Mucosa of gallbladder (tissue), 1 donor: ENCODE measurements around the gene ZNF521. TPM values are rescaled to one million over a fixed set of nuclear protein-coding genes. Genes with fewer than 3 reads are reported as not detected.

Experiments
- DNase-seq: peaks from one replicate; pipeline ENCODE4 v3.0.0-alpha.2; 2020; ENCODE audit warnings: low spot score
- total RNA-seq: library from RNA; stranded (reverse); gene quantifications from one replicate; pipeline ENCODE4 v1.2.1, GENCODE V29; 2021
- donor health status: DM: no; HTN: no; CAD: no.

ZNF521 gene
- total RNA-seq, 1 donor from 2014 or later, result 14.6 TPM

DNA sequence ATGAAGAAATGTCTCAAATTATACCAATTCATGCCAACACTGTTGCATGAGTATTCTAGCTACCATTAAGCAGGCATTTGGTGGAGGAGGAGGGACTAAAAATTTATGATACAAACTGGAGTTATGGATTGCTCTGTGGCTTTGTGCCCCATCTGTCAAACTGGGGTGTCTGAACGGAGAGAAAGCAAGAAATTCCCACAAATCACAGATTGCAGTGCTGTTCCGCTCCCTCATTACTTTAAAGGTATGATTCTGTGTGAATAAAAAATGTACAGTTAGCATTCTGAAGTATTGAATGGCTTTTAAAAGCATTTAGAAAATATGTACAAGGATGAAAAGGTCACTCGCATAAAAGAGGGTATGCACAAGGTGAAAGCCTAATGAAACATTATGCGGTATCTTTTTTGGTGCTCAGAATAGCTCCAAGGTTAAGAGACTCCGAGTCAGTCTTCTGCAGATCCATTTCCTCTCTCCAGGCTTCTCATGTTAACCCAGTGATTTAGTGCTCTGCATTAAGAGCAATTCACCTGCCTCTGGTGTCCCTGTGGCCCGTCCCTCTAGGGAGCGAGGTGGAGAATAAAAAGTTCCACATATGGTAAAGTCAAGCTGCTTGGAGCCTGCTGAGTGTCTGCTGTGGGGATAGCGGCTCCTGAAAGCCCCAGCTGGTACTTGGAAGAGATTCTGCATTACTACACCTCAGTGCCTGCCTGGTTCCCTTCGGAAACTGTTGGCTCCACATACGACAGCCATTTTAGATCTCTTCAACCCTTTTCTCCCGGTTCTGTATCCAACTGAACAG is 184.2 kb downstream of the ZNF521 start:
- DNase-seq, result no peak

DNA sequence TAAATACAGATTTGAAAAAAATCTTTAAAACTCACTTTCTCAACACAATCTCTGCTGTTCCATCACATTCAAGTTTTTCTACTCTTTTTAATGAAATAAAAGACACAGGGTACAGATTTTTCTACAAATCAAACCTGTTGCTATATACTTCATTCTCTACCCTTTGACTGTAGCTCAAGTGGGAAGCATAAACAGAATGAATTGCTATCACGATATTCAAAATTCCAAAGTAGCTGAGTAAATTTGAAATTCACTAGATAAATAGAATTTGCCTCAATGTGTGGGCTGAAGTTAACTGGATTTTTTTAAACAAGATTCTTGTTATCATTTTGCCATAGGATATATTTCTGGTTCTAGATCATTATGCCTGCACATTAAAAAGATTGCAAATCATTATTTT is 185.9 kb downstream of the ZNF521 start:
- DNase-seq, result no peak

DNA sequence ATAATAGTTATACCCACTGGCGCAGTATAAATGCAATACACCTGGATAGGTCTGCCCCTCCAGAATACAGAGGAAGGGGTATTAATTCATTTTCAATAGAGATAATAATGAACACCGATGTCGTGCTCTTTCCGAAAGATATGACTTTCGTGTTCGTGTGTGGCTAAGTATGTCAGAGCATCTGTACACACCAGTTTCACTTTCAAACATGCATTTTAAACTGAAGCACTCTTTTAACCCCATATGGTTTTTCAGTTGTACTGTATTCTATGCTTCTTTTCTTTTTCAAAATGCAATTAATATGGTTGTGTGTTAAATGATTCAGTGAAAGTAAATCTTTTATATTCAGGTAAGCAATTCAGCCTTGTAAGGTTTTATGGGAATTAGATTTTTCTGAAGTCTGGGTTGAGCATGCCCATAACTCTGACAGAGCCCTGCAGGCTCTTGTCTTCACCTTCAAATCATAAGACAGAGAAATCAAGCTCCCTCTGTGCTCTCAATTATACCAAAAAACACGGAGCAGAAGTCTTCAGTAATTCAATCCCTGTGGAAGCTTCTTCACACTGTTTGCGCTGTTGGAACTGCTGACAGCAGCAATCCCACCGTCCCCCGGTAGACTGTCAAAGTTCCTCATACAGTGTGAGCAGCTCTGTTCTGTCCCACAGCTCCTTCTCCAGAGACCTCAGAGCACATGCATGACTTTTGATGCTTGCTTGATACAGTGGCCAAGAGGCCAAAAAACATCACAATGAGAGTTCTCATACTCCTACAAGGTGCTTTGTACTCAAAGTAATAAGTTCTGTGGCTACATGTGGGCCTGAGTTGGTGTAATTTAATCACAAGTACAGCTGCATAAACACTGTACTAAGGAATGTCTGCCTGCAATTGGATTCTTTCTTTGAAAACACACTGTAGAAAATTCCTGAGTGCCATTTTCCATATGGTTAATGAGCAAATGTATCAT is 186.8 kb downstream of the ZNF521 start:
- DNase-seq, result no peak

DNA sequence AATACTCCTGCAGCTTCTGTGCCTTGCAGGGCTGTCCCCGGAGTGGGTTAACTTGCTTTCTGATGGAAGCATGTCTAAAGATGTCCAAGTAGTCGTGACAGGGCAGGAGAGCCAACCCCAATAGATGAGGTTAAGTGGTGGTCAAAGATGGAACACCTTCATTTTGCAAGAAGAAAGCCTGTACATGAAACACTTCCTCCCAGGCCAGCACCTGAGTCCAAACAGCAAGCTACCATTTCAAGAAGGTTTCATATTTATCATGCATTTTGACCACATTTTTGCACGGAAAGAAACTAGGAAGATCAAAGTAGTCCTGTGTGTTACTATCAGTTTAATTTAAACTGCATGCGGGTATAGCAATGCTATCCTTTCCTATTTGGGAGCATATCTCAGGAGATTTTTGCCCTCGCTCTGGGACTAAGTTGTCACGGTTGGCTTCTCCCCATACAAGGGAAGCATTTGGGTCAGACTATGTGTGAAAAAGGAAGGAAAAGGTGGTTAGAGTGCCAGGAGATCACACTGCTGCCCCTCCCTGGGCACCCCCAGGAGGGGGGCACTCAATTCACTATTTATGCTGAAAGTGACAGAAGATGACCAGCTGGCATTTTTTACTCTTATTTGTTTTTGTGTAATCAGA is 187.6 kb downstream of the ZNF521 start:
- DNase-seq, result no peak

DNA sequence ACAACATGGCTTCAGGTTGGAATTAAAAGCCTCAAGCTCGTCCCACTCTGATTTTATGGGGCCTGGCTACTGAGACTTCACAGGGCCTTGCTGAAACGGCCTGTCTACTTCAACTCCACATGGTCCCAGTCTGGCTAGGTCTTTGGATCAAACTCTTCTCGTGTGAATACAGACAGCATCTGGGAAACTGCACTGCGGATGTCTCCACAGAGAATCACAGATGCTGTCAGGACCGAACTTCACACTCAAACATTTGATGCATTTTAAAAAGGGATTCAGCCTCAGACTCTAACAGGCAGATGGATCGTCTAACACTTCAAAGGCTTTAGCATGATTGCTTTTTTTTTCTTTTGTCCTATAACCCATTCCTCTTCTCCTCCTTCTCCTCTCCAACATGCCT is 198.5 kb downstream of the ZNF521 start:
- no peak for DNase-seq

DNA sequence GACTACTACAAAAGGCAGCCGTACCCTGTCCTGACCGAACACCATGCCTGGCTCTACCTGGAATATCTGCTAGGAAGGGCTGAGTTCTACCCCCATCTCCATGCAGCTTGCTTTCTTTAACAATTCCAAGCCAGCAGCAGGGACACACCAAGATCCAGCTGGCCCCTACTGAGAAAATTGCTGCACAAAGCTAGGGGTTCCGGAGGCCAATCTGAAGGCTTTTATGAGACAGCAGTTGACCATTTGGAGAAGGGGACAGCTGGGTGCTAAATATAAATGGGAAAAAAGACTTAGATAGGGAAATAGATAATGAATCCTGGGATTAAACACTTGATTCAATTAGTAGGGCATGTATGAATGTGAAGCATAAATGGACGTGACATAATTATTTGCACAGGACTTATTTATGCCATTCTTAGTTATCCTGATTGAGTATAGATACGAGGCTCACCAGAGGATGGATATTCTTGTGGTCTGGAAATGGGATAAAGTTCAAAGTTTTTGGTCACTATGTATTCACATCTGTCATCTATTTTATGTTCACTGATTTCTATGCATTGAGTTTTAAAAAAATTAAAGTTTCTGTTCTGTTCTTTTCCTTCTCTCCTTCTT is 204.0 kb downstream of the ZNF521 start:
- DNase-seq, result no peak

DNA sequence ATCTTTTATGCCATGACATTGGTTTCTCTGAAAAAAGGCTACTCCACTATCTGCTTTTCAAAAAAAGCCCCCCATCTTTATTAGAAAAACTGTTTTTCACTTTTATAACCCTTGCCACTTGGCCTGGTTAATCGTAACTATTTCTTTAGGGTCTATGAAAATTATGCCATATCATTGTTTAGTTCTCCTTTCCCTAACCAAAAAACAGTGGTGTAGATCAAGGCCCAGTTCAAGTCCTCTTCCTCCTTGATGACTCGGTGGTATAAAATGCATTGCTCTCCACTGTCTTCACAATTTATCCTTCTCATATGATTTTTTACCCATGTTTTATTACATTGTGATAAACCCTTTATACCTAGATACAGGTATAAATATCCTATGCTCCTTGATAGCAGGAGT is 205.5 kb downstream of the ZNF521 start:
- no peak for DNase-seq

DNA sequence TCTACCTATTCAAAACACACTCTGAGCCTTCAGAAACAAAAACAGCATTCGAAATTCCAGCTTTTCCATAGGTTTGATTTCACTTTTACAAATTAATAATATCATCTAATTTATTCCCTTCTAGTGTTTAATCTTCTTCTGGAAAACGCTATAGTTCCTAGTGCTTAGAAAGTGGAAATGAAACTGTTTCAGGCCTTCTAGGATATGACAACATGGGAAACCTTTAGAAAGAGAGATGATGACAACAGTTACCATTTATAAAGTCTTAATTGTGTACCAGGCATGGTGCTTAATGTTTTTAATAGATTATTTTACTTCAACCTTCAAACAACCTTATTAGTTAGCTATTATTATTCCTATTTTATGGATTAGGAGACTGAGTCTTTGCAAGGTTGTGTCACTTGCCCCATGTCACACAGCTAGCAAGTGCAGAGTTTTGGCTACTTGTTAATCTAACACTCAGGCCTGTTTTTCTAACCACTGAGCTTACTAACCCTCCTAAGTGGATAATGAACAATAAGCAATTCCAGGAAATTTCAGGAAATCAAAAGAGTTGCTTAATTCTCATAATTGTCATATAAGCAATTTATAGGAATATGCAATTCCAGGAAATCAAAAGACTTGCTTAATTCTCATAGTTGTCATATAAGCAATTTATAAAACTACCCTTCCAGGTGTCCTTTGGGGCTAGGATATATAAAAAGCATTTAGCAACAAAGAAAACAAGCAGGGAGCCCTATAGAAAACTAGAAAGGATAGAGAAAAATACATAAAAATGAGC is 206.0 kb downstream of the ZNF521 start:
- DNase-seq, result no peak

DNA sequence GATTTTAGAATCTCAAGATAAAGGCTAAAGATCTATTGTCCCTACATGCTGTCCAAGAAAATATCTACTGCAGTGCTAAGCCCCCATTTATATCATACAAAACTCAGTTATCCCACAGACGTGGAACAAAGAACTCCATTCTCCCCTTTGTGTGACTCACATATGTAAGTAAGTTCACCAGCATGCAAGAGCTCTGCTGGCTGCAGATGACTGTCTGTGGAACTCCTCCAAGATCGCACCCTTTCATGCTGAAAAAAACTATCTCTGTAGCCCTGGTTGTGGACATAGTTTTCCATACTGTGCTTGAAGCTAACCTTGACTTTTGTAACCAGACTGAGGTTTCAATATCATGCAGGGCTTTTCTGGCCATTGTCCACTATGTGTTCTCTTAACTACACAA is 207.1 kb downstream of the ZNF521 start:
- DNase-seq, result no peak

DNA sequence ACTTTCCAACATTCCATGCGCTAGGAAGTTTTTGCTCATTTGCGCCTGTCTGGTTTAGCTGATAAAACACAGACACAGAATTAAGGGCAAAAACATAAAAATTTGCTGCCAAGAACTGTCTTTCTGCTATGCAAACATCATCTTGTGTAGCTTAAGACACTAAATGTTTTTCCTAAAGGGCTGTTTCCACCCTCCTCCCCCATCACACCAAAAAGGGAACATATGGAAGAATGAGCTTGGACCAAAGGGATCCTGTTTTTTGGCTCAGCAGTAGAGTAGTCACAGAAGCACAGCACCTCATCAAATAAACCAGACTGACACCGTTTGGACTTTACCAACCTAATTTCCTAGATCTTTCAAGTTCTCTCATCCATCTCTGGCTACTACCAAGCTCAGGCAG is 210.1 kb downstream of the ZNF521 start:
- DNase-seq, result no peak

DNA sequence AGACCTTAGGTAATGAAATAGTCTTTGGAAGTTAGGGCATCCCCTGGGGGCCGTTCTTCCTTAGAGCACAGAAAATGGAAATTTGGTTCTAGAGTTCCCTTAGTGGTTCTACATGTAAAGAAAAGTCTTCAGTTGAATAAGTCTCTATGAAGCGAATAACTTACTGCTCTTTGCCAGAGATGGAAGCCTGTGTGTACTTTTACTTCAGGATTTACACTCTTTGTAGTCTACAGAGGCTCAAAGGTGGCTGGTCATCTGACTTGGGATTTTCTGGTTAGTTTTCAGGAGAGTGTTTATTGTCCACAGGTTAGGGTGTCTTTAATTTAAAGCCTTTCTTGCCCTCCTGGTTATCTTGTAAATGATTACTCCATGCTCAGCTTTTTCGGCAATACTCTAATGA is 210.6 kb downstream of the ZNF521 start:
- DNase-seq, result no peak

DNA sequence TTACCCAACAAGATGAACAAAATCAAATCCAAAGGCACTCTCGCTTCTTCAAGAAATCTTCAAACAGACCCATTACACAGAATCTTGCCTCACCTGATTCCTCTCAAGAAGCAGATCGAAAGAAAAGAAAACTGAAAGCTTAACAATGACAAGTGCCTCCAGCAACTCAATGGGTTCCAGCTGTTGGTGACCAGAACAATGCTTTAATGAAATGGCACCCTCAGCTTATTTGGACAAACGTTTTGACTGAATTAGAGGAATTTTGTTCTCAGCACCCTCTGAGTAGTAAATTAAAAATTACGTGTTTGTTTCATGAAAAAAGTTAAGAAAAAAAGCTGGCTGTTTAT is 211.0 kb downstream of the ZNF521 start:
- no peak for DNase-seq

DNA sequence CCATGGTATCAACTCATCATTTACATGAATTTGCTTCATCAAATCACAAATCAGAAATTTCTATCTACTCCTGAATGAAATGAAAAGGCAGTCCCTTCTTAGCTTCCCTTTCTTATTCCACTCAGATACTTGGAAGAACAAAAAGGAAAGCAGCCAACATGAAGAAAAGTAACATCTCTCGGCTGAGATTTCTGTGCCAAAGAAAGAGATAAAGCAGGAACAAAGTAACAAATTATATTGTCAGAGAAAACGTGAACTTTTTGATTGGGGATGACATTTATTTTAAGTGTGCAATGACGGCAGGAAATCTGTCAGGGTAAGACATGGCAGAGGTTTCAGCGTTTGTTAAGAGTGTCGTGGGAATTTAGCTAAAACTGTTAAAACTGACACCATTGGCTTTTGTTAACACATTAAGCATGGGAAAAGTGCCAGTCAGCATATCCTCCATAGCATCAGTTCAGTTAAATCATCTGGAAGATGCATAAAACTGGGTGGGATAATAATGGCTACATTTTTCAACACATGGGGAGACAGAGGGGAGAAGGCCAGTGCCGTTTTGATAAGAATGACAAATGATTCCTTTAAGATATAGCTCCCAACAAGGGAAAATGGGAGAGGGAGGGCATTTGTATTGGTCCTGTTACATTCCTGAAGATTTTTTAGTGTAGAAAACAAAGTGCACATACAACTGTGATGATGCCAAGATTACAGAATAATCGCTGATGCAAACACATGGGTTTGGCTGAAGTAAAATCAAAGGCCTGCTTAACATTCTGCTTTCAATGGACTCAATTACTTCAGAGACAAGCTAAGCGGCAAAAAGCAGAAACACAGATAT is 211.6 kb downstream of the ZNF521 start:
- DNase-seq, result no peak

DNA sequence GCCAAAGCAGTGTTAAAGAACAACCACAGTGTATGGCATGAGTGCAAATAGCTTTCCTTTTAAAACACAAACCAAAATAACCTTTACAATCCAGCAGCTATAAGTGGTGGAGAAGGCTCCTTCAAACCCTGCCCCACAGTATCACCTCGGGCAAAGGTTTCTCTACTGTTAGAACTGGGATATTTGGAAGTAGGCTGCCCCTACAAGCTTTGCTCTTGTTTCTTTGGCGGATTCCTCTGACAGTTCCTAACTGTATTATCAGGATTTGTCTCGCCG is 214.8 kb downstream of the ZNF521 start:
- no peak for DNase-seq

DNA sequence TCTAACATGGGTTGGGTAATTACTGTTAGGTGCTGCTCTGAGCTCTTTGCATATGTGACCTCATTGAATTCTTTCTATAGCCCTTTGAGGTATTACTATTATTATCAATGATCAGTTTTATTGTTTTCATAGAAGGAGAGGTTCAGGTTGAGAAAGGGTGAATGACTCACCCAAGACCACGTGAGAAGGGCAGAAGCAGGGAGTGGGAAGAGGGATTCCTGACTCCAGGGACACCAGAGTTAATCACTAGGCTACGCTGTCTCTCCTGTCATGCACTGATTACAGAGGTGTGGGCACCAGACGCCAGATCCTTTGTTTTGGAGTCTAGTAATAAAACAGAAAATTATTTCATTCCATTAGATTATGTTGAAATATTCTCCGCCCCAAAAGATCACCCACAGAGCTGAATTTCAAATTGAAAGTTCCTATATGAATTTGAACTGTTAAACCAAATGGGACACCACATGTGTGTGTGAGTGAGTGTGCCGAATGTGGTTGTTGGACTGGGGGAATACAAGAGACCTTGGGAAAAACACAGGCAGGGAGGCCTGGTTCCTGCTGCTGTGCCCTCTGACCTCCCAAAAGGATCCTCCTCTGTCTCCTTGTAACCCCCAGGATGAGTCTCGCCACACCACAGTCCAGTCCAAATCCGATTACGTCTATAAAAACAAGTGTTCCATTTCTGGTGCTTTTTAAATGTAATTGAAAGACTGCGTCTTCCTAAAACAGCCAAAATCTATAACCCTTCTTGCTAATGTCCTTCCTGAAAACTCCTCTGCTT is 215.4 kb downstream of the ZNF521 start:
- DNase-seq, result no peak

DNA sequence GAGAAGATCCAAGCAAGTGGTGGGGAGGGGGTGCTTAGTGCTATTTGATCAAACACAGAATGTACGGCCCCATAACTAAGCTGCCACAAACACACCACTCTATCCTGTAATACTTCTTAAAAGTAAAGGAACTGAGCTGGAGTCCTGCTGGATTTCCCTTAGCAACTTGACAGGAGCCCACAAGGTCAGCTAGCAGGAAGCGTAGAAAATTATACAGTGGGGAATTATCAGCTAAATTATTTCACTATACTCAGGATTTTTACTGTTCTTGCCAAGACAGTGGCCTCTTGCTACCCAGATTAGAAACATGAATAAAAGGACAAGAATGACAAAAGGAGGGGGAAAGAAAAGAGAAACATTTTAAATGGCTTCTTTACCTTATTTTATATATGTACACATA is 217.1 kb downstream of the ZNF521 start:
- DNase-seq, result no peak

DNA sequence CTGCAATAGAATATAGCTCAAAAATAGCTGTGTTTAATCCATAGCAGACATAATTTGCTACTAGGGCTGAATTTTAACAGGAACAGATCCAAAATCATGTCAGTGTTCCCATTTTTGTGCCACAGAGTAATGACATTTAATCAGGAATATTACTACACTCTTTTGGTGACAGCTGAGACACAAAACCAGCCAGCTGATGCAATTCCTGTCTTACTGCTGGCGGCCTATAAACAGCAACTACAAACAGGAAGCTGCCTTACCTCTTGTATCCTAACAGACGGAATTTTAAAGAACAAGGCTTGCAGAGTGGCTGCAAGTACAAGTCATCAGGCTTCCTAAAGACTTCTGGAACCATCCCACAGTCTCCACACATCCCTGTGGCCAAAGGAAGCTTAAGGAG is 218.1 kb downstream of the ZNF521 start:
- no peak for DNase-seq

DNA sequence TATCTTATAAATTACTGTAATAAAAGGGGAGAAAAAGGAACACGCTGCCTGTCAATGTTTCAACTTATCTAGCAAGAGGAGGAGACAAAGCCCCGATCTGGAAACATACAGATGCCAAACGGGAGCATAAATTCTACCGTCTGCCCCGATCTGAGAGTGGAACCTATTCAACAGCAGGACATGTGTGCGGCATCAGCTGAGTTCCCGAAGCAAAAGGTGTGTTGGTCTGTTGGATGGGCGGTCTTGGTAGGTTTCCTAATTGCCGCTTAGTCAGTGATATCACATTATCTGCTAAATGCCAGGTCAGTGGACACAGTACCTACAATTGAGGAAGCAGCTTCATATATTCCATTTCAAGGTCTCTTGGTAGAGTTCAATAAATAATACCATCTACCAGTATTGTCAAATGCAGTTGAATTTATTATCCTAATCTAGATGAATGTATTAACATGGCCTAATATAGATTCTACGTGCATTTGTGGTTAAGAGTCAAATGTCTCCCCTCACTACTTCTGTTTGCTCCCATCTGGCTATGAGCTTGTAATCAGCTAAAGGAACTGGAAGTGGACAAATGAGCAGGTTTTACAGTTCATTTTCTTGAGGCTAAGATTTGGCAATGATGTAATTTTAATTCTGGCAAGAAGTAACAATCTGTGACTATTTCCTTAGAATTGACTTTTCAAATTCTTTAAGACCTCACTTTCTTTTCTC is 219.0 kb downstream of the ZNF521 start:
- DNase-seq, result no peak

DNA sequence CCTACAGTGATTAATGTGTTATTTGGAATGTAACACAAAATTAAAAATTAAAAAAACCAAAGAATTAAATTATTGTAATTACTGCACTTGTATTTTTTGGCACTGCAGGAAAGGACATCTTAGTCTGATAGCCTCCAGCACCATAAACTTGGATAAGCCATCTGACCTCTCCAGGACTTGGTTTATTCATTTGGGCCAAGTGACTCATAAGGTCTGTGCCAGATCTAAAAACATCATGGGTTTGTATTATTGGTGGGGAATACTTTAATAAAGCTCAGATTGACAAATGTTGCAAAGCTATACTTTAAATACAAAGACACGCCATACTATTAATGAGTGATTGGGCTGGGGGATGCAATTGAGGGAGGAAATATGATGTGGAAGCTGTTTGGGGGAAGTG is 225.2 kb downstream of the ZNF521 start:
- DNase-seq, result no peak
